Inferior parietal cortex (tissue), 1 donor: ENCODE results near the gene NCOR1.
"Not testable (repeated sequence)": the region's sequence is repeated elsewhere in the genome, so short reads cannot be mapped to it uniquely, and the experiment has no call there.

Experiments
- DNase-seq: peaks from one replicate; pipeline ENCODE4 v3.0.0-alpha.2; 2016; ENCODE audit errors: extremely low spot score

The NCOR1 gene

GRCh38 chr17:16150251-16150856 is 65.0 kb downstream of the NCOR1 start:
- no peak for DNase-seq

GRCh38 chr17:16148596-16148995 is 66.7 kb downstream of the NCOR1 start:
- DNase-seq: no peak

GRCh38 chr17:16145319-16145890 is 69.9 kb downstream of the NCOR1 start:
- not testable (repeated sequence) for DNase-seq

- DNase-seq: no peak
Measured at GRCh38 chr17:16141685-16142084, 73.6 kb downstream of the NCOR1 start.

GRCh38 chr17:16140854-16141253 is 74.5 kb downstream of the NCOR1 start:
- DNase-seq: no peak

GRCh38 chr17:16135461-16135860 is 79.9 kb downstream of the NCOR1 start:
- no peak for DNase-seq

GRCh38 chr17:16131593-16131992 is 83.7 kb downstream of the NCOR1 start:
- DNase-seq: no peak

GRCh38 chr17:16129441-16130205 is 85.7 kb downstream of the NCOR1 start:
- DNase-seq: no peak

- DNase-seq: no peak
Measured at GRCh38 chr17:16123531-16123930, 91.8 kb downstream of the NCOR1 start.

- DNase-seq: no peak
Measured at GRCh38 chr17:16122697-16123434, 92.5 kb downstream of the NCOR1 start.

GRCh38 chr17:16121915-16122314 is 93.4 kb downstream of the NCOR1 start:
- DNase-seq: no peak

GRCh38 chr17:16120937-16121336 is 94.4 kb downstream of the NCOR1 start:
- DNase-seq: no peak

- DNase-seq: no peak
Measured at GRCh38 chr17:16117149-16117548, 98.2 kb downstream of the NCOR1 start.

GRCh38 chr17:16115077-16115698 is 100.1 kb downstream of the NCOR1 start:
- DNase-seq: not testable (repeated sequence)

- no peak for DNase-seq
Measured at GRCh38 chr17:16108871-16109270, 106.5 kb downstream of the NCOR1 start.

- DNase-seq: no peak
Measured at GRCh38 chr17:16108386-16108785, 106.9 kb downstream of the NCOR1 start.

- DNase-seq: no peak
Measured at GRCh38 chr17:16107165-16107770, 108.1 kb downstream of the NCOR1 start.

- peak; percentile 78 for DNase-seq
Measured at GRCh38 chr17:16106161-16106891, 109.0 kb downstream of the NCOR1 start.

- DNase-seq: no peak
Measured at GRCh38 chr17:16104189-16104588, 111.1 kb downstream of the NCOR1 start.

- DNase-seq: no peak
Measured at GRCh38 chr17:16101440-16101839, 113.9 kb downstream of the NCOR1 start.
